SU-DHL-6 (cell line): ENCODE results near the gene VRTN.

ENCODE experiments used
- H2AFZ ChIP-seq: fragments of 200-600 bp; sonication (generic); 2 replicates; pipeline ENCODE4 v1.6.1; 2014; ENCODE audit warnings: low read depth, mild to moderate bottlenecking, moderate library complexity, mixed read lengths, antibody characterized with exemption, low read length; ENCODE audit not compliant: severe bottlenecking
- H3F3A ChIP-seq: fragments of 200-600 bp; shearing (Covaris generic); 2 replicates; pipeline ENCODE4 v1.6.0; 2016; ENCODE audit warnings: antibody characterized with exemption, mild to moderate bottlenecking; ENCODE audit not compliant: insufficient read depth
- H3K27ac ChIP-seq: fragments of 200-600 bp; sonication (generic); 2 replicates; pipeline ENCODE4 v1.5.1; 2016; ENCODE audit warnings: low read depth, mild to moderate bottlenecking, low read length, moderate library complexity, mixed read lengths
- H3K27me3 ChIP-seq: fragments of 200-600 bp; sonication (generic), shearing (Covaris generic); 2 replicates; pipeline ENCODE4 v1.6.0; 2014; ENCODE audit warnings: mild to moderate bottlenecking, low read length
- H3K36me3 ChIP-seq: fragments of 200-600 bp; sonication (generic); 2 replicates; pipeline ENCODE4 v1.6.1; 2014; ENCODE audit warnings: mild to moderate bottlenecking, low read length, mixed read lengths
- H3K4me2 ChIP-seq: fragments of 300-600, 200-600 bp; shearing (Covaris generic), sonication (generic); 2 replicates; pipeline ENCODE4 v1.6.0; 2014; ENCODE audit warnings: low read length, low read depth, mild to moderate bottlenecking; ENCODE audit not compliant: poor library complexity, severe bottlenecking
- H3K4me3 ChIP-seq: fragments of 200-600 bp; sonication (generic); 2 replicates; pipeline ENCODE4 v1.5.1; 2014; ENCODE audit warnings: antibody characterized with exemption, low read length, mild to moderate bottlenecking, mixed read lengths; ENCODE audit not compliant: insufficient read depth, poor library complexity, severe bottlenecking
- H3K79me2 ChIP-seq: fragments of 200-600 bp; sonication (generic); 2 replicates; pipeline ENCODE4 v1.6.1; 2014; ENCODE audit warnings: mild to moderate bottlenecking, low read length, moderate library complexity; ENCODE audit not compliant: insufficient read depth
- H3K9ac ChIP-seq: fragments of 200-600 bp; sonication (generic); 2 replicates; pipeline ENCODE4 v1.7.0; 2014; ENCODE audit warnings: mild to moderate bottlenecking, low read length
- H3K9me2 ChIP-seq: fragments of 200-600 bp; sonication (generic); replicated peaks from 2 replicates; pipeline ENCODE4 v1.6.1; 2014; ENCODE audit warnings: low read length; ENCODE audit not compliant: insufficient read depth
- H3K9me3 ChIP-seq: fragments of 200-600 bp; sonication (generic); 2 replicates; pipeline ENCODE4 v1.6.1; 2014; ENCODE audit warnings: low read length, mixed read lengths; ENCODE audit not compliant: insufficient read depth
- H4K20me1 ChIP-seq: fragments of 200-600 bp; sonication (generic); 2 replicates; pipeline ENCODE4 v1.6.1; 2014; ENCODE audit warnings: low read depth, mild to moderate bottlenecking, antibody characterized with exemption, low read length, moderate library complexity, mixed read lengths
- EZH2phosphoT487 ChIP-seq: fragments of 200-600 bp; sonication (generic), shearing (Covaris generic); conservative IDR thresholded peaks from 2 replicates; pipeline ENCODE4 v1.6.1; 2018; ENCODE audit warnings: mild to moderate bottlenecking, antibody characterized with exemption, low read length, moderate library complexity, mixed read lengths
- TF ChIP-seq, protein P1 (sequence below): fragments of 200-600 bp; sonication (generic); IDR thresholded peaks from one replicate; pipeline ENCODE4 v1.5.1; 2017; ENCODE audit warnings: antibody characterized with exemption, mild to moderate bottlenecking, low read length, moderate library complexity; ENCODE audit not compliant: insufficient read depth, poor library complexity, severe bottlenecking

VRTN gene

DNA sequence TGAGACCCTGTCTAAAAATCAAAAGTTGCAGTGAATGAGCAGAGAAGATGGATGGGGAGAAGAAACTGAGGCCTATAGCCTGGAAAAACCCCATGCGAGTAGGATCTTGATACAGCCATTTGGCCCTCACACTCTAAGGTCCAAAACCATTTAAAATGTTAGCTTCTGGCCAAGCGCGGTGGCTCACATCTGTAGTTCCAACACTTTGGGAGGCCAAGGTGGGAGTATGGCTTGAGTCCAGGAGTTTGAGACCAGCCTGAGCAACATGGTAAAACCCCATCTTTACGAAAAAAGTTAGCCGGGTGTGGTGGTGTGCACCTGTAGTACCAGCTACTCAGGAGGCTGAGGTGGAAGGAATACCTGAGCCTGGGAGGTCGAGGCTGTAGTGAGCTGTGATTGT lies 19.8 kb downstream of the VRTN start:
- H3K27me3 ChIP-seq: no peaks in the 10 kb centered on the region
- H4K20me1 ChIP-seq: no peaks in the 10 kb centered on the region
- no peaks in the 10 kb centered on the region for H3K9me3 ChIP-seq
- no peaks in the 10 kb centered on the region for H3K9me2 ChIP-seq
- H3K27ac ChIP-seq: no peak overlapping the region
- TF ChIP-seq EZH2phosphoT487: no peak
- TF ChIP-seq, protein P1, sequence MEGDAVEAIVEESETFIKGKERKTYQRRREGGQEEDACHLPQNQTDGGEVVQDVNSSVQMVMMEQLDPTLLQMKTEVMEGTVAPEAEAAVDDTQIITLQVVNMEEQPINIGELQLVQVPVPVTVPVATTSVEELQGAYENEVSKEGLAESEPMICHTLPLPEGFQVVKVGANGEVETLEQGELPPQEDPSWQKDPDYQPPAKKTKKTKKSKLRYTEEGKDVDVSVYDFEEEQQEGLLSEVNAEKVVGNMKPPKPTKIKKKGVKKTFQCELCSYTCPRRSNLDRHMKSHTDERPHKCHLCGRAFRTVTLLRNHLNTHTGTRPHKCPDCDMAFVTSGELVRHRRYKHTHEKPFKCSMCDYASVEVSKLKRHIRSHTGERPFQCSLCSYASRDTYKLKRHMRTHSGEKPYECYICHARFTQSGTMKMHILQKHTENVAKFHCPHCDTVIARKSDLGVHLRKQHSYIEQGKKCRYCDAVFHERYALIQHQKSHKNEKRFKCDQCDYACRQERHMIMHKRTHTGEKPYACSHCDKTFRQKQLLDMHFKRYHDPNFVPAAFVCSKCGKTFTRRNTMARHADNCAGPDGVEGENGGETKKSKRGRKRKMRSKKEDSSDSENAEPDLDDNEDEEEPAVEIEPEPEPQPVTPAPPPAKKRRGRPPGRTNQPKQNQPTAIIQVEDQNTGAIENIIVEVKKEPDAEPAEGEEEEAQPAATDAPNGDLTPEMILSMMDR: no peak
- no peaks in the 10 kb centered on the region for H3F3A ChIP-seq
- H3K4me3 ChIP-seq: no peak overlapping the region
- H2AFZ ChIP-seq: no peak overlapping the region
- no peak overlapping the region for H3K4me2 ChIP-seq
- no peaks in the 10 kb centered on the region for H3K36me3 ChIP-seq
- H3K79me2 ChIP-seq: no peaks in the 10 kb centered on the region
- H3K9ac ChIP-seq: no peak overlapping the region

DNA sequence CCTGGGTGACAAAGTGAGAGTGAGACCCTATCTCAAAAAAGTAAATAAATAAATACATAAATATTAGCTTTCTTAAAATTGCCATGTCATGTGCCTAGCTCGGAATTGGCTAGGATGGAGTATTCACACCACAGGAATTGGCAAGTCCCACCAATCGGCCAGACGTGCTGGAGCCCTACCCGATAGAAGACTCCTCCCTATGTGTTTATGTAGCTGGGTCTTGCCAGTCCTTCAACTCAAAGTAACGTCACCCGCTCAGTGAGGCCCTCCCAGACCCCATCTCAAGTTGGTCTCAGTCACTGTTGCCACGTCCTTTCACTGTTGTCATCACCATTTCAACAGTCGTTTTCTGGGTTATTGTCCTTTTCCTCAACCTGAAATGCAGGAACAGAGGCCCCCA lies 20.2 kb downstream of the VRTN start:
- no peaks in the 10 kb centered on the region for H3K79me2 ChIP-seq
- H3K9ac ChIP-seq: no peak overlapping the region
- no peak overlapping the region for H2AFZ ChIP-seq
- H3K36me3 ChIP-seq: no peaks in the 10 kb centered on the region
- H3K9me2 ChIP-seq: no peaks in the 10 kb centered on the region
- H3F3A ChIP-seq: no peaks in the 10 kb centered on the region
- H3K27ac ChIP-seq: no peak overlapping the region
- H3K4me2 ChIP-seq: no peak overlapping the region
- H3K9me3 ChIP-seq: no peaks in the 10 kb centered on the region
- H3K27me3 ChIP-seq: no peaks in the 10 kb centered on the region
- TF ChIP-seq, protein P1: no peak
- TF ChIP-seq EZH2phosphoT487: no peak
- H3K4me3 ChIP-seq: no peak overlapping the region
- H4K20me1 ChIP-seq: no peaks in the 10 kb centered on the region

DNA sequence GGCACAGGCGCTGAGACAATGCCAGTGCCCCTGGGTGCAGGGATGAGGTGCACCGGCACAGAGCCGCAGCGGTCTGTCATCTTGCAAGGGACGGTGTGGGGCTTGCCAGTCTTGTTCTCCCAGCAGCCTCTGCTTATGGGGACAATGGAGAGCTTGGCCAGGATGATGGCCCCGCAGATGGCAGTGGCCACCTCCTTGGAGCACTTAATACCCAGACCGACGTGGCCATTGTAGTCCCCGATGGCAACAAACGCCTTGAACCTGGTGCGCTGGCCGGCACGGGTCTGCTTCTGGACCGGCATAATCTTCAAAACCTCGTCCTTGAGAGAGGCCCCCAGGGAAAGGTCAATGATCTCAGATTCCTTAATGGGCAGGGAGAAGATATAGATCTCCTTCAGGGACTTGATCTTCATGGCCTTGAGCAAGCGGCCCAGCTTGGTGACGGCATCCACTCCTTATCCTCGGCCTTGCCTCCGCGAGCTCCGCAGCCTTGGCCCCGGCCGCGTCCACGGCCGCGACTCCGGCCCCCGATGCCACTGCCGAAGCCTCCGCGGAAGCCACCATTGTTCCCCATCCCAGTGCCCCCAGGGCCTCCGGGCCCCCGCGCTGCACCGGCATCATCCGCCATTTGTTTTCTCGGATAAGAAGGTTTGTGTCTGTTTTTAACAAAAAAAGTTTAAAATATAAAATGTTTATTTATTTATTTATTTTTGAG lies 29.9 kb downstream of the VRTN start:
- Histone ChIP-seq H3K79me2 (no peaks in the 10 kb centered on the region), H3K27ac (no peak overlapping the region), H3K9me2 (no peaks in the 10 kb centered on the region), H2AFZ (no peak overlapping the region), H3K4me2 (no peak overlapping the region), H3K9ac (no peak overlapping the region), H3K9me3 (no peaks in the 10 kb centered on the region), H3K36me3 (no peaks in the 10 kb centered on the region), H4K20me1 (no peaks in the 10 kb centered on the region), H3K4me3 (no peak overlapping the region), H3F3A (no peaks in the 10 kb centered on the region), H3K27me3 (no peaks in the 10 kb centered on the region)
- no peak for TF ChIP-seq EZH2phosphoT487
- TF ChIP-seq, protein P1: no peak

GRCh38 chr14:74380172-74380571 lies 31.9 kb downstream of the VRTN start:
- H3K4me3 ChIP-seq: no peak overlapping the region
- no peak overlapping the region for H3K4me2 ChIP-seq
- no peak overlapping the region for H3K27ac ChIP-seq
- H3K79me2 ChIP-seq: no peaks in the 10 kb centered on the region
- no peaks in the 10 kb centered on the region for H3F3A ChIP-seq
- H3K9me3 ChIP-seq: no peaks in the 10 kb centered on the region
- TF ChIP-seq EZH2phosphoT487: no peak
- TF ChIP-seq, protein P1: no peak
- H3K36me3 ChIP-seq: no peaks in the 10 kb centered on the region
- no peaks in the 10 kb centered on the region for H3K9me2 ChIP-seq
- H4K20me1 ChIP-seq: no peaks in the 10 kb centered on the region
- H3K27me3 ChIP-seq: no peaks in the 10 kb centered on the region
- H3K9ac ChIP-seq: no peak overlapping the region
- no peak overlapping the region for H2AFZ ChIP-seq
